ENCODE data around the gene AADACL3.
"Not testable (repeated sequence)": the region's sequence is repeated elsewhere in the genome, so short reads cannot be mapped to it uniquely, and the experiment has no call there.

Gene AADACL3

GRCh38 chr1:12708396-12709090 lies 7.4 kb upstream of the AADACL3 start:
- Mint-ChIP-seq H3K27ac (no peak overlapping the region), H3K27me3 (peaks cover 25% of the 10 kb centered on the region), H3K9me3 (peaks cover 4% of the 10 kb centered on the region), H3K4me3 (no peak overlapping the region), H3K4me1 (no peaks in the 10 kb centered on the region), H3K36me3 (no peaks in the 10 kb centered on the region)
- no peak for ATAC-seq

GRCh38 chr1:12709091-12709491 lies 6.8 kb upstream of the AADACL3 start:
- Mint-ChIP-seq H3K36me3 (no peaks in the 10 kb centered on the region), H3K4me1 (no peaks in the 10 kb centered on the region), H3K9me3 (peaks cover 1% of the 10 kb centered on the region), H3K27me3 (peaks cover 31% of the 10 kb centered on the region), H3K4me3 (no peak overlapping the region), H3K27ac (no peak overlapping the region)
- no peak for ATAC-seq

GRCh38 chr1:12709696-12710095 lies 6.2 kb upstream of the AADACL3 start:
- Mint-ChIP-seq H3K4me3 (no peak overlapping the region), H3K36me3 (no peaks in the 10 kb centered on the region), H3K27me3 (peaks cover 33% of the 10 kb centered on the region), H3K9me3 (no peaks in the 10 kb centered on the region), H3K4me1 (no peaks in the 10 kb centered on the region), H3K27ac (no peak overlapping the region)
- no peak for ATAC-seq

GRCh38 chr1:12711536-12711935 lies 4.4 kb upstream of the AADACL3 start:
- Mint-ChIP-seq H3K4me3 (no peak overlapping the region), H3K9me3 (no peaks in the 10 kb centered on the region), H3K27ac (no peak overlapping the region), H3K36me3 (no peaks in the 10 kb centered on the region), H3K4me1 (no peaks in the 10 kb centered on the region), H3K27me3 (peaks cover 33% of the 10 kb centered on the region)
- ATAC-seq = no peak

GRCh38 chr1:12712076-12712475 lies 3.8 kb upstream of the AADACL3 start:
- no peak for ATAC-seq
- H3K9me3 Mint-ChIP-seq = no peaks in the 10 kb centered on the region
- H3K4me1 Mint-ChIP-seq = no peaks in the 10 kb centered on the region
- peaks cover 33% of the 10 kb centered on the region for H3K27me3 Mint-ChIP-seq
- H3K27ac Mint-ChIP-seq = no peak overlapping the region
- no peak overlapping the region for H3K4me3 Mint-ChIP-seq
- no peaks in the 10 kb centered on the region for H3K36me3 Mint-ChIP-seq

GRCh38 chr1:12712929-12713328 lies 3.0 kb upstream of the AADACL3 start:
- H3K27me3 Mint-ChIP-seq = peaks cover 38% of the 10 kb centered on the region

GRCh38 chr1:12713651-12714050 lies 2.3 kb upstream of the AADACL3 start:
- H3K4me1 Mint-ChIP-seq, ATAC-seq, H3K27ac Mint-ChIP-seq, H3K9me3 Mint-ChIP-seq, H3K4me3 Mint-ChIP-seq, H3K36me3 Mint-ChIP-seq: not testable (repeated sequence)
- H3K27me3 Mint-ChIP-seq = peaks cover 39% of the 10 kb centered on the region

More at GRCh38 chr1:12712929-12713328, 3.0 kb upstream of the AADACL3 start:
- no peaks in the 10 kb centered on the region for H3K4me1 Mint-ChIP-seq
- no peaks in the 10 kb centered on the region for H3K9me3 Mint-ChIP-seq
- ATAC-seq = no peak
- no peaks in the 10 kb centered on the region for H3K36me3 Mint-ChIP-seq
- no peak overlapping the region for H3K27ac Mint-ChIP-seq
- H3K4me3 Mint-ChIP-seq = no peak overlapping the region

DNA sequence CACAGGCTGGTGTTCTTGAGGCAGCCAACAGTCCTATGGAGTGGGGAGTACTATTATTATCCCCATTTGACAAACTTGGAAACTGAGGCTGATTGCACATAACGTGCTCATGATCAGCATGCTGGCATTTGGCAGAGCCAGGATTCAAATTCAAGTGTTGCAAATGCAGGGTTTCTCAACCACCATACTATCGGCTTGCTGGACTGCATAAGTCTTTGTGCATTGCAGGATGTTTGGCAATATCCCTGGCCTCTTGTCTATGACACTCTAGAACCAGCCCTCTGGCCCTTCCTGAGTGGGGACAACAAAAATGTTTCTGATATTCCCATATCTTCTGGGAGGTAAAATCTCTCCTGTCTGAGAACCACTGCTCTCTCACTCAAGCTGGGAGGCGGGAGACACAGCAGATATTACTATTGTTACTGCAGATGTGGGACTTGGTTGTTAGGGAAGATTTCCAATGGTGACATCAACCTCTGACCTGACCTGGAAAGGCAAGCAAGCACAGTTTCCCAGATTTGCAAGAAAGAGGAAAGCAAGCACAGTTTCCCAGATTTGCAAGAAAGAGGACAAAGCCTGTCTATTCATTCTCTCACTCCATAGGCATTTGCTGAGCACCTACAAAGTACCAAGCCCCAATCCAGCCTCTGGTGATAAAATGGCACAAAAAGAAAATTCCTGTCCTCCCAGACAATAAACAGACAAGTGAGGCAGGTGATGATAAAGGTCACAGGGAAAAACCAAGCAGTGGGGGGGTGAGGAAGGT lies 1.0 kb upstream of the AADACL3 start:
- H3K4me3 Mint-ChIP-seq = no peak overlapping the region
- H3K4me1 Mint-ChIP-seq = no peaks in the 10 kb centered on the region
- no peaks in the 10 kb centered on the region for H3K36me3 Mint-ChIP-seq
- H3K27ac Mint-ChIP-seq = no peak overlapping the region
- no peaks in the 10 kb centered on the region for H3K9me3 Mint-ChIP-seq
- H3K27me3 Mint-ChIP-seq = peaks cover 46% of the 10 kb centered on the region
- ATAC-seq = no peak

DNA sequence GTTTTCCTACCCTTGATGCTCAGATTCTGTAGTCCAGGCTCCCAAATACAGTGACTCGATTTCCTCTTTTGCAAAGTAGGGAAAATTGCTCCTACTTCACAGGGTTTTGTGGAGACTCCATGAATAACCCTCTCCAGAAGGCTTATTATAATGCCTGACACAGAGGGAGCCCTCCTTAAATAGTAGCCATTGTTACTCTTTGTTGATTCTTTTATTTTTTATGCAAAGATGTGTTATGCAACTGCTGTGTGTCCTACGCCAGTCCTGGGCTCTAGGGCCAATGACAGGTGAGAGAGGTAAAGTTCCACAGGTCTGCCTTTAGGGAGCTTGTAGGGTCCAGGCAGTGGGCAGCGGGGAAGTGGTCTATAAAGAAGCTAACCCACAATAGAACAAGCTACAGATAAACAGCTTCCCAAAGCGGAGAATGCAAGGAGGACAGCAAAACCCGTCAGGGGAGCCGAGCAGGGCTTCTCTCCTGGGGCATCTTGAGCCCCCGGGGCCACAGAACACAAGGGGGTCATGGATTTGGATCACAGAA lies 1.5 kb downstream of the AADACL3 start:
- no peak for ATAC-seq
- Mint-ChIP-seq H3K36me3 (no peaks in the 10 kb centered on the region), H3K27me3 (peaks cover 44% of the 10 kb centered on the region), H3K4me3 (no peak overlapping the region), H3K4me1 (no peaks in the 10 kb centered on the region), H3K9me3 (no peaks in the 10 kb centered on the region), H3K27ac (no peak overlapping the region)

GRCh38 chr1:12722626-12723025 lies 6.7 kb downstream of the AADACL3 start:
- H3K4me3 Mint-ChIP-seq = no peak overlapping the region
- H3K9me3 Mint-ChIP-seq = no peaks in the 10 kb centered on the region
- ATAC-seq = no peak
- no peak overlapping the region for H3K27ac Mint-ChIP-seq
- no peaks in the 10 kb centered on the region for H3K4me1 Mint-ChIP-seq
- peaks cover 29% of the 10 kb centered on the region for H3K27me3 Mint-ChIP-seq
- H3K36me3 Mint-ChIP-seq = no peaks in the 10 kb centered on the region

DNA sequence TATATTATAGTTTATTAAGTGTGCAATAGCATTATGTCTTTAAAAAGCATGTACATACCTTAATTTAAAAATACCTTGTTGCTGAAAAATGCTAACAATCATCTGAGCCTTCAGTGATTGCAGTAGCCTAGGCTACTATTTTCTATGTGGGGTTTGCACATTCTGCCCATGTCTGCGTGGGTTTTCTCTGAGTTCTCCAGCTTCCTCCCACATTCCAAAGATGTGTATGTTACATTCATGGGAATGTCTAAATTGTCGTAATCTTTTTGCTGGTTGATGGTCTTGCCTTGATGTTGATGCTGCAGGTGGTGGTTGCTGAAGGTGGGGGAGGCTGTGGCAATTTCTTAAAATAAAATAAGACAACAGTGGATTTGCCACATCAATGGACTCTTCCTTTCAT lies 12.5 kb downstream of the AADACL3 start:
- Mint-ChIP-seq H3K27ac (no peak overlapping the region), H3K27me3 (peaks cover 18% of the 10 kb centered on the region), H3K36me3 (no peaks in the 10 kb centered on the region), H3K4me3 (no peak overlapping the region), H3K4me1 (no peaks in the 10 kb centered on the region), H3K9me3 (peaks cover 19% of the 10 kb centered on the region)
- ATAC-seq = no peak

DNA sequence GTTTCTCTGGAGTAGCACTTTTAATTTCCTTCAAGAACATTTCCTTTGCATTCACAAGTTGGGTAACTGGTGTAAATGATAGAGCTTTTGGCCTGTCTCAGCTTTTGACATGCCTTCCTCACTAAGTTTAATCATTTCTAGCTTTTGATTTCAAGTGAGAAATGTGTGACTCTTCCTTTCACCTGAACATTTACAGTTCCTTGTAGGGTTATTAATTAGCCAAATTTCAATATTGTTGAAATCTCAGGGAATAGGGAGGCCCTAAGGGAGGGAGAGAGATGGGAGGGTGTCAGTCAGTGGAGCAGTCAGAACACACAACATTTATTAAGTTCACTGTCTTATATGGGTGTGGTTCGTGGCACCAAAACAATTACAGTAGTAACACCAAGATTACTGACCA lies 14.2 kb downstream of the AADACL3 start:
- Mint-ChIP-seq H3K36me3 (no peaks in the 10 kb centered on the region), H3K27ac (no peak overlapping the region), H3K4me1 (no peaks in the 10 kb centered on the region), H3K4me3 (no peak overlapping the region), H3K9me3 (peaks cover 22% of the 10 kb centered on the region), H3K27me3 (peaks cover 29% of the 10 kb centered on the region)
- no peak for ATAC-seq

- ATAC-seq, H3K4me1 Mint-ChIP-seq, H3K27ac Mint-ChIP-seq, H3K36me3 Mint-ChIP-seq, H3K4me3 Mint-ChIP-seq: not testable (repeated sequence)
- Mint-ChIP-seq H3K27me3 (peaks cover 36% of the 10 kb centered on the region), H3K9me3 (peaks cover 22% of the 10 kb centered on the region)
Measured at GRCh38 chr1:12731084-12731483, 15.2 kb downstream of the AADACL3 start.

- H3K36me3 Mint-ChIP-seq = no peaks in the 10 kb centered on the region
- no peak overlapping the region for H3K4me3 Mint-ChIP-seq
- no peaks in the 10 kb centered on the region for H3K4me1 Mint-ChIP-seq
- peaks cover 61% of the 10 kb centered on the region for H3K27me3 Mint-ChIP-seq
- peaks cover 23% of the 10 kb centered on the region for H3K9me3 Mint-ChIP-seq
- no peak for ATAC-seq
- H3K27ac Mint-ChIP-seq = no peak overlapping the region
Measured at GRCh38 chr1:12734651-12735050, 18.7 kb downstream of the AADACL3 start.

GRCh38 chr1:12738934-12739333 lies 23.0 kb downstream of the AADACL3 start:
- Mint-ChIP-seq H3K27me3 (peaks cover 46% of the 10 kb centered on the region), H3K27ac (no peak overlapping the region), H3K36me3 (no peaks in the 10 kb centered on the region), H3K4me1 (no peaks in the 10 kb centered on the region), H3K9me3 (peaks cover 6% of the 10 kb centered on the region), H3K4me3 (no peak overlapping the region)
- no peak for ATAC-seq

- no peak for ATAC-seq
- peaks cover 48% of the 10 kb centered on the region for H3K27me3 Mint-ChIP-seq
- H3K4me1 Mint-ChIP-seq = no peaks in the 10 kb centered on the region
- no peak overlapping the region for H3K4me3 Mint-ChIP-seq
- no peaks in the 10 kb centered on the region for H3K36me3 Mint-ChIP-seq
- H3K9me3 Mint-ChIP-seq = peaks cover 6% of the 10 kb centered on the region
- H3K27ac Mint-ChIP-seq = no peak overlapping the region
Measured at GRCh38 chr1:12739613-12740012, 23.7 kb downstream of the AADACL3 start.

Data from stimulated activated memory B cell treated with anti-CD40 and anti-IgM and Interleukin-4, amounts not matched to agents 10 μg/mL and 1 μg/mL and 100 μg/mL, for 72 hours (primary cell).